ENCODE data around the gene SPDYC.

- no peak for TF ChIP-seq CTCF (IDR thresholded peaks at IDR 0.05; ENCODE audit: borderline replicate concordance, extremely low read depth, low read length, poor library complexity, severe bottlenecking)
- TF ChIP-seq EZH2 (IDR thresholded peaks at IDR 0.05; ENCODE audit: borderline replicate concordance, low read depth, low read length, severe bottlenecking): no peak
Observed at GRCh38 chr11:65159012-65159411, 11.0 kb upstream of the SPDYC start.
